ENCODE results near the gene NRXN3.

- no peak for TF ChIP-seq EP300 (conservative IDR thresholded peaks at IDR 0.05; ENCODE audit: poor library complexity, severe bottlenecking)
- TF ChIP-seq, protein P1, sequence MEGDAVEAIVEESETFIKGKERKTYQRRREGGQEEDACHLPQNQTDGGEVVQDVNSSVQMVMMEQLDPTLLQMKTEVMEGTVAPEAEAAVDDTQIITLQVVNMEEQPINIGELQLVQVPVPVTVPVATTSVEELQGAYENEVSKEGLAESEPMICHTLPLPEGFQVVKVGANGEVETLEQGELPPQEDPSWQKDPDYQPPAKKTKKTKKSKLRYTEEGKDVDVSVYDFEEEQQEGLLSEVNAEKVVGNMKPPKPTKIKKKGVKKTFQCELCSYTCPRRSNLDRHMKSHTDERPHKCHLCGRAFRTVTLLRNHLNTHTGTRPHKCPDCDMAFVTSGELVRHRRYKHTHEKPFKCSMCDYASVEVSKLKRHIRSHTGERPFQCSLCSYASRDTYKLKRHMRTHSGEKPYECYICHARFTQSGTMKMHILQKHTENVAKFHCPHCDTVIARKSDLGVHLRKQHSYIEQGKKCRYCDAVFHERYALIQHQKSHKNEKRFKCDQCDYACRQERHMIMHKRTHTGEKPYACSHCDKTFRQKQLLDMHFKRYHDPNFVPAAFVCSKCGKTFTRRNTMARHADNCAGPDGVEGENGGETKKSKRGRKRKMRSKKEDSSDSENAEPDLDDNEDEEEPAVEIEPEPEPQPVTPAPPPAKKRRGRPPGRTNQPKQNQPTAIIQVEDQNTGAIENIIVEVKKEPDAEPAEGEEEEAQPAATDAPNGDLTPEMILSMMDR (IDR thresholded peaks at IDR 0.05; ENCODE audit: poor library complexity, severe bottlenecking): no peak
- no peak for TF ChIP-seq REST (IDR thresholded peaks at IDR 0.05; ENCODE audit: borderline replicate concordance)
- no peak for TF ChIP-seq TAF1 (IDR thresholded peaks at IDR 0.05; ENCODE audit: low read depth)
- TF ChIP-seq POLR2AphosphoS5 (IDR thresholded peaks at IDR 0.05): no peak
- no peak for TF ChIP-seq SMC3 (conservative IDR thresholded peaks at IDR 0.05; ENCODE audit: poor library complexity)
- no peak for TF ChIP-seq MXI1 (conservative IDR thresholded peaks at IDR 0.05; ENCODE audit: poor library complexity, severe bottlenecking)
- no peak for TF ChIP-seq RAD21 (conservative IDR thresholded peaks at IDR 0.05)
Observed at GRCh38 chr14:79706382-79706781, 1536.2 kb downstream of the NRXN3 start.
